GM12891 (cell line): ENCODE results near the gene C11orf54.

Source experiments
- POLR2A ChIP-seq: IDR thresholded peaks from 2 replicates; pipeline ENCODE4 v1.6.1; 2011; ENCODE audit warnings: low read depth, low read length, control low read depth
- POLR2AphosphoS5 ChIP-seq: IDR thresholded peaks from 2 replicates; pipeline ENCODE4 v1.6.1; 2011; ENCODE audit warnings: low read depth, low read length, control low read depth
- SPI1 ChIP-seq: IDR thresholded peaks from 2 replicates; pipeline ENCODE4 v1.6.1; 2011; ENCODE audit warnings: low read depth, low read length, control low read depth
- TAF1 ChIP-seq: IDR thresholded peaks from 2 replicates; pipeline ENCODE4 v1.6.1; 2011; ENCODE audit warnings: low read depth, low read length, control low read depth

GRCh38 chr11:93784935-93785360 is 43.5 kb downstream of the C11orf54 start:
- no peak for TF ChIP-seq POLR2A
- no peak for TF ChIP-seq TAF1
- TF ChIP-seq POLR2AphosphoS5: no peak
- no peak for TF ChIP-seq SPI1
